Coronary artery (tissue), 2 donors: Measurements from ENCODE around the gene PCDHB6.
"Not testable (repeated sequence)": the region's sequence is repeated elsewhere in the genome, so short reads cannot be mapped to it uniquely, and the experiment has no call there.

Experiments
- DNase-seq: peaks from one replicate; pipeline ENCODE4 v3.0.0-alpha.2; 2017; ENCODE audit warnings: low spot score
- H3K27ac ChIP-seq, 2 donors: fragments of 200-600 bp; sonication (generic); one replicate each; pipeline ENCODE4 v1.5.1; 2016 to 2019
- H3K4me3 ChIP-seq: fragments of 200-600 bp; sonication (generic); 2 replicates; pipeline ENCODE4 v1.5.1; 2016; ENCODE audit warnings: mild to moderate bottlenecking, moderate library complexity
- CTCF ChIP-seq: fragments of 200-600 bp; sonication (generic); IDR thresholded peaks from one replicate; pipeline ENCODE4 v1.5.1; 2019; ENCODE audit warnings: antibody characterized with exemption

The PCDHB6 gene

GRCh38 chr5:141150993-141151325, 1.1 kb downstream of the PCDHB6 start:
- peak overlapping the region; percentile 54 for H3K4me3 ChIP-seq
- no peak for TF ChIP-seq CTCF
- DNase-seq, result no peak
- no peak overlapping the region for H3K27ac ChIP-seq

- H3K27ac ChIP-seq, DNase-seq, H3K4me3 ChIP-seq: not testable (repeated sequence)
Measured at GRCh38 chr5:141151632-141152031, 1.8 kb downstream of the PCDHB6 start.

GRCh38 chr5:141152096-141152495, 2.2 kb downstream of the PCDHB6 start:
- H3K27ac ChIP-seq, DNase-seq: not testable (repeated sequence)

GRCh38 chr5:141155540-141156374, 5.9 kb downstream of the PCDHB6 start:
- no peak overlapping the region for H3K4me3 ChIP-seq
- H3K27ac ChIP-seq, result no peak overlapping the region
- TF ChIP-seq CTCF, result no peak
- no peak for DNase-seq

More at GRCh38 chr5:141152096-141152495, 2.2 kb downstream of the PCDHB6 start:
- not testable (repeated sequence) for H3K4me3 ChIP-seq

- DNase-seq, H3K27ac ChIP-seq, H3K4me3 ChIP-seq: not testable (repeated sequence)
Measured at GRCh38 chr5:141157356-141157755, 7.5 kb downstream of the PCDHB6 start.

GRCh38 chr5:141157901-141158300, 8.0 kb downstream of the PCDHB6 start:
- H3K27ac ChIP-seq, H3K4me3 ChIP-seq, DNase-seq: not testable (repeated sequence)

GRCh38 chr5:141172381-141173204, 22.7 kb downstream of the PCDHB6 start, which contains the start of gene PCDHB7:
Gene PCDHB7, plus strand, starts transcription at chr5:141172644. Its CDS starts 192 bp downstream, at chr5:141172836.
- DNase-seq, result no peak
- H3K4me3 ChIP-seq, result peak within 1 kb of the TSS; percentile 48
- TF ChIP-seq CTCF, result no peak
- H3K27ac ChIP-seq, result no peak within 1 kb of the TSS

DNA sequence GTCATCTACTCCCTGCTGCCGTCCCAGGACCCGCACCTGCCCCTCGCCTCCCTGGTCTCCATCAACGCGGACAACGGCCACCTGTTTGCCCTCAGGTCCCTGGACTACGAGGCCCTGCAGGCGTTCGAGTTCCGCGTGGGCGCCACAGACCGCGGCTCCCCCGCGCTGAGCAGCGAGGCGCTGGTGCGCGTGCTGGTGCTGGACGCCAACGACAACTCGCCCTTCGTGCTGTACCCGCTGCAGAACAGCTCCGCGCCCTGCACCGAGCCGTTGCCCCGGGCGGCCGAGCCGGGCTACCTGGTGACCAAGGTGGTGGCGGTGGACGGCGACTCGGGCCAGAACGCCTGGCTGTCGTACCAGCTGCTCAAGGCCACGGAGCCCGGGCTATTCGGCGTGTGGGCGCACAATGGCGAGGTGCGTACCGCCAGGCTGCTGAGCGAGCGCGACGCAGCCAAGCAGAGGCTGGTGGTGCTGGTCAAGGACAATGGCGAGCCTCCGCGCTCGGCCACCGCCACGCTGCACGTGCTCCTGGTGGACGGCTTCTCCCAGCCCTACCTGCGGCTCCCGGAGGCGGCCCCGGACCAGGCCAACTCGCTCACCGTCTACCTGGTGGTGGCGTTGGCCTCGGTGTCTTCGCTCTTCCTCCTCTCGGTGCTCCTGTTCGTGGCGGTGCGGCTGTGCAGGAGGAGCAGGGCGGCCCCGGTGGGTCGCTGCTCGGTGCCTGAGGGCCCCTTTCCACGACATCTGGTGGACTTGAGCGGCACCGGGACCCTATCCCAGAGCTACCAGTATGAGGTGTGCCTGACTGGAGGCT, 24.6 kb downstream of the PCDHB6 start:
- H3K4me3 ChIP-seq, result peak overlapping the region; percentile 41
- DNase-seq, H3K27ac ChIP-seq: not testable (repeated sequence)

DNA sequence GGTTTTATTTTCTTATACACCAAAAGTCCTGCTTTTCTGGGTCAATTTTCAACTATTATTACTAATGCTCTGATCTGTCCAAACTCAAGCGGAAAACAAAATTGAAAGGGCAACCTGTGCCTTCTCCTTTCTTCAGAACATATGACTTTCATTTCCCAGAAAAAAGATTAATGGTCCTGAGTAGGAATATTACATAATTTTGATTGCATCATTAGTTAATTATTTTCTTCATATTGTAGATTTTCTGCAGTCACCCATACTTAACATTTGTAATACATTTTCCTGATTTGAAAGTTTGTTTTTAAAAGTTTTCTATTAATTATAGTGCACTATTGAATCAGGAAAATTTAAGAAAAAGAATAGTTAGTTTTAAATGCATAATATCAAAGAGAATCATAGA, 26.1 kb downstream of the PCDHB6 start:
- no peak for DNase-seq
- TF ChIP-seq CTCF, result no peak
- H3K4me3 ChIP-seq, result no peak overlapping the region
- no peak overlapping the region for H3K27ac ChIP-seq

DNA sequence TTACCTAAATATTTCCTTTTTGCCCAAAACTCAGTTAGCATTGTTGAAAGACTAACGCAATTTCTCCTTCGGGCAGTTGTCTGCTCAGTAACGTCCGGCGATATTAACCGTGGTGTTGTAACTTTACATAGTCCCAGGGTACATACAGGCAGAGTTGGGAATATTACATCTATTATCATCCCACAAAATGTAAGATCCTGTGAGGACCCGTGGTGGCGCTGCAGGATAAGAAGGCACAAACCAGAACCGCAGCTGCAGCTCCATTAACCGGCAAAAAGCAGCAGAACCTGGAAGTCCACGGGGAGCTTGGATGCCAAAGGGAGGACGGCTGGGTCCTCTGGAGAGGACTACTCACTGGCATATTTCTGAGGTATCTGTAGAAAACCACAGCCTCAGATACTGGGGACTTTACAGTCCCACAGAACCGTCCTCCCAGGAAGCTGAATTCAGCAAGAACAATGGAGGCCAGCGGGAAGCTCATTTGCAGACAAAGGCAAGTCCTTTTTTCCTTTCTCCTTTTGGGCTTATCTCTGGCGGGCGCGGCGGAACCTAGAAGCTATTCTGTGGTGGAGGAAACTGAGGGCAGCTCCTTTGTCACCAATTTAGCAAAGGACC, 27.8 kb downstream of the PCDHB6 start, which contains the start of gene PCDHB8:
PCDHB8 (plus strand) TSS at position 214 of the 615 bp plus-strand sequence; CDS start at position 459, 245 bp downstream.
- DNase-seq, H3K4me3 ChIP-seq, H3K27ac ChIP-seq: not testable (repeated sequence)

- H3K4me3 ChIP-seq, H3K27ac ChIP-seq, DNase-seq: not testable (repeated sequence)
Measured at GRCh38 chr5:141179371-141179770, 29.5 kb downstream of the PCDHB6 start.

GRCh38 chr5:141179876-141180275, 30.0 kb downstream of the PCDHB6 start:
- not testable (repeated sequence) for DNase-seq, H3K4me3 ChIP-seq, H3K27ac ChIP-seq
